Measurements from ENCODE around the gene ATP6AP1.

DNA sequence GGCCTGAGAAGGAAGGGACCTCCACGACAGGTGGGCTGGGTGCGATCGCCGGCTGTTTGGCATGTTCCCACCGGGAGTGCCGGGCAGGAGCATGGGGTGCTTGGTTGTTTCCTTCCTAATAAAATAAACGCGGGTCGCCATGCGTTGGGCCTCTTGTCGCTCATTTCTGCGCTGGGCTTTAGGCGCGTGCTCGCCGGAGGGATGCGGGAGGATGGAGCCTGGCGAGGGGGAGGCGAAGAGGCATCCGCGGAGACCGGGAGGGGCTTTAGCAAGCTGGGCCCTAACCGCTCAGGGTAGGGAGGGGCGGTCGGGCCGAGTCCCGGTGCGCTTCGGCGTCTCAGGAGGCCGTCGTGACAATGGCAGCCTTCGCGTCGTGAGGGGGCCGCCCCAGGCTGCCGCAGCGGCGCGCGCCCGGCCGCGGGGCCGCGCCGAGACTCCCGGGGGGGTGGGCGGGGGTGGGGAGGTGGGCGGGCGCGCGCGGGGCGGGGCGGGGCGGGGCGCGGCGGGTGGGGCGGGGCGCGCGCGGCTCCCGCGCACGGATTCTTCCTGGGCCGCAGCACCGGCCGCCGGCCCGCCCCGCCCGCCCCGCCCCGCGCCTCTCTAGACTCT is 8.0 kb downstream of the ATP6AP1 start:
- TF ChIP-seq ZNF329 (CRISPR knock-in tag; IDR thresholded peaks at IDR 0.05; ENCODE audit: low read depth) (no peak), POLR2AphosphoS5 (IDR thresholded peaks at IDR 0.05; ENCODE audit: low read depth, low read length) (no peak), HNRNPL (IDR thresholded peaks at IDR 0.05; ENCODE audit: low read depth, low read length) (no peak), EP300 (IDR thresholded peaks at IDR 0.05; ENCODE audit: low read depth in 2 of 2, low read length in 2 of 2) (no peak), EP300 (CRISPR knock-in tag; IDR thresholded peaks at IDR 0.05; ENCODE audit: borderline replicate concordance) (no peak), HNRNPUL1 (IDR thresholded peaks at IDR 0.05; ENCODE audit: low read depth, low read length) (no peak), CEBPB (IDR thresholded peaks at IDR 0.05; ENCODE audit: borderline replicate concordance, low read depth, low read length) (no peak), HDAC2 (CRISPR knock-in tag; IDR thresholded peaks at IDR 0.05) (no peak)
- TF ChIP-seq, protein P1, sequence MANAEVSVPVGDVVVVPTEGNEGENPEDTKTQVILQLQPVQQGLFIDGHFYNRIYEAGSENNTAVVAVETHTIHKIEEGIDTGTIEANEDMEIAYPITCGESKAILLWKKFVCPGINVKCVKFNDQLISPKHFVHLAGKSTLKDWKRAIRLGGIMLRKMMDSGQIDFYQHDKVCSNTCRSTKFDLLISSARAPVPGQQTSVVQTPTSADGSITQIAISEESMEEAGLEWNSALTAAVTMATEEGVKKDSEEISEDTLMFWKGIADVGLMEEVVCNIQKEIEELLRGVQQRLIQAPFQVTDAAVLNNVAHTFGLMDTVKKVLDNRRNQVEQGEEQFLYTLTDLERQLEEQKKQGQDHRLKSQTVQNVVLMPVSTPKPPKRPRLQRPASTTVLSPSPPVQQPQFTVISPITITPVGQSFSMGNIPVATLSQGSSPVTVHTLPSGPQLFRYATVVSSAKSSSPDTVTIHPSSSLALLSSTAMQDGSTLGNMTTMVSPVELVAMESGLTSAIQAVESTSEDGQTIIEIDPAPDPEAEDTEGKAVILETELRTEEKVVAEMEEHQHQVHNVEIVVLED (CRISPR knock-in tag; IDR thresholded peaks at IDR 0.05; ENCODE audit: borderline replicate concordance) = no peak
- TF ChIP-seq, protein P2, sequence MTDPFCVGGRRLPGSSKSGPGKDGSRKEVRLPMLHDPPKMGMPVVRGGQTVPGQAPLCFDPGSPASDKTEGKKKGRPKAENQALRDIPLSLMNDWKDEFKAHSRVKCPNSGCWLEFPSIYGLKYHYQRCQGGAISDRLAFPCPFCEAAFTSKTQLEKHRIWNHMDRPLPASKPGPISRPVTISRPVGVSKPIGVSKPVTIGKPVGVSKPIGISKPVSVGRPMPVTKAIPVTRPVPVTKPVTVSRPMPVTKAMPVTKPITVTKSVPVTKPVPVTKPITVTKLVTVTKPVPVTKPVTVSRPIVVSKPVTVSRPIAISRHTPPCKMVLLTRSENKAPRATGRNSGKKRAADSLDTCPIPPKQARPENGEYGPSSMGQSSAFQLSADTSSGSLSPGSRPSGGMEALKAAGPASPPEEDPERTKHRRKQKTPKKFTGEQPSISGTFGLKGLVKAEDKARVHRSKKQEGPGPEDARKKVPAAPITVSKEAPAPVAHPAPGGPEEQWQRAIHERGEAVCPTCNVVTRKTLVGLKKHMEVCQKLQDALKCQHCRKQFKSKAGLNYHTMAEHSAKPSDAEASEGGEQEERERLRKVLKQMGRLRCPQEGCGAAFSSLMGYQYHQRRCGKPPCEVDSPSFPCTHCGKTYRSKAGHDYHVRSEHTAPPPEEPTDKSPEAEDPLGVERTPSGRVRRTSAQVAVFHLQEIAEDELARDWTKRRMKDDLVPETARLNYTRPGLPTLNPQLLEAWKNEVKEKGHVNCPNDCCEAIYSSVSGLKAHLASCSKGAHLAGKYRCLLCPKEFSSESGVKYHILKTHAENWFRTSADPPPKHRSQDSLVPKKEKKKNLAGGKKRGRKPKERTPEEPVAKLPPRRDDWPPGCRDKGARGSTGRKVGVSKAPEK (CRISPR knock-in tag; IDR thresholded peaks at IDR 0.05; ENCODE audit: borderline replicate concordance) = no peak
- TF ChIP-seq, protein P3, sequence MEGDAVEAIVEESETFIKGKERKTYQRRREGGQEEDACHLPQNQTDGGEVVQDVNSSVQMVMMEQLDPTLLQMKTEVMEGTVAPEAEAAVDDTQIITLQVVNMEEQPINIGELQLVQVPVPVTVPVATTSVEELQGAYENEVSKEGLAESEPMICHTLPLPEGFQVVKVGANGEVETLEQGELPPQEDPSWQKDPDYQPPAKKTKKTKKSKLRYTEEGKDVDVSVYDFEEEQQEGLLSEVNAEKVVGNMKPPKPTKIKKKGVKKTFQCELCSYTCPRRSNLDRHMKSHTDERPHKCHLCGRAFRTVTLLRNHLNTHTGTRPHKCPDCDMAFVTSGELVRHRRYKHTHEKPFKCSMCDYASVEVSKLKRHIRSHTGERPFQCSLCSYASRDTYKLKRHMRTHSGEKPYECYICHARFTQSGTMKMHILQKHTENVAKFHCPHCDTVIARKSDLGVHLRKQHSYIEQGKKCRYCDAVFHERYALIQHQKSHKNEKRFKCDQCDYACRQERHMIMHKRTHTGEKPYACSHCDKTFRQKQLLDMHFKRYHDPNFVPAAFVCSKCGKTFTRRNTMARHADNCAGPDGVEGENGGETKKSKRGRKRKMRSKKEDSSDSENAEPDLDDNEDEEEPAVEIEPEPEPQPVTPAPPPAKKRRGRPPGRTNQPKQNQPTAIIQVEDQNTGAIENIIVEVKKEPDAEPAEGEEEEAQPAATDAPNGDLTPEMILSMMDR (CRISPR knock-in tag; IDR thresholded peaks at IDR 0.05) = no peak
